Endothelial cell of umbilical vein (primary cell): ENCODE data around the gene CPSF3.

Experiments
- CTCF ChIP-seq, 2 donors: IDR thresholded peaks; 1 replicate in 1 of 2; 2 replicates in 1 of 2; pipeline ENCODE4 v1.5.1; 2011; ENCODE audit warnings: low read length in 2 of 2, mild to moderate bottlenecking in 2 of 2, moderate library complexity in 2 of 2, control low read depth in 1 of 2, inconsistent platforms in 1 of 2, low read depth in 1 of 2; ENCODE audit not compliant: insufficient read depth in 1 of 2; ENCODE audit errors: extremely low read depth in 1 of 2
- EZH2 ChIP-seq: IDR thresholded peaks from 2 replicates; pipeline ENCODE4 v1.6.1; 2012; ENCODE audit warnings: borderline replicate concordance, low read depth, mild to moderate bottlenecking, moderate library complexity, low read length, inconsistent platforms; ENCODE audit not compliant: severe bottlenecking
- FOS ChIP-seq: IDR thresholded peaks from 2 replicates; pipeline ENCODE4 v1.6.1; 2011; ENCODE audit warnings: mild to moderate bottlenecking, low read length, moderate library complexity, borderline replicate concordance; ENCODE audit not compliant: insufficient read depth
- JUN ChIP-seq: IDR thresholded peaks from 2 replicates; pipeline ENCODE4 v1.6.1; 2011; ENCODE audit warnings: borderline replicate concordance, low read depth; ENCODE audit not compliant: insufficient read length, insufficient read depth
- MAX ChIP-seq: IDR thresholded peaks from 2 replicates; pipeline ENCODE4 v1.6.1; 2011; ENCODE audit not compliant: insufficient read depth, insufficient read length
- MYC ChIP-seq: IDR thresholded peaks from one replicate; pipeline ENCODE4 v1.6.1; 2011; ENCODE audit warnings: mild to moderate bottlenecking, low read depth, low read length
- POLR2A ChIP-seq: IDR thresholded peaks from 2 replicates; pipeline ENCODE4 v1.6.1; 2012; ENCODE audit warnings: low read depth, mild to moderate bottlenecking, control low read depth, low read length
- POLR2AphosphoS5 ChIP-seq: IDR thresholded peaks from 2 replicates; pipeline ENCODE4 v1.6.1; 2012; ENCODE audit warnings: low read depth, mild to moderate bottlenecking, control low read depth, low read length, moderate library complexity; ENCODE audit not compliant: insufficient read depth

DNA sequence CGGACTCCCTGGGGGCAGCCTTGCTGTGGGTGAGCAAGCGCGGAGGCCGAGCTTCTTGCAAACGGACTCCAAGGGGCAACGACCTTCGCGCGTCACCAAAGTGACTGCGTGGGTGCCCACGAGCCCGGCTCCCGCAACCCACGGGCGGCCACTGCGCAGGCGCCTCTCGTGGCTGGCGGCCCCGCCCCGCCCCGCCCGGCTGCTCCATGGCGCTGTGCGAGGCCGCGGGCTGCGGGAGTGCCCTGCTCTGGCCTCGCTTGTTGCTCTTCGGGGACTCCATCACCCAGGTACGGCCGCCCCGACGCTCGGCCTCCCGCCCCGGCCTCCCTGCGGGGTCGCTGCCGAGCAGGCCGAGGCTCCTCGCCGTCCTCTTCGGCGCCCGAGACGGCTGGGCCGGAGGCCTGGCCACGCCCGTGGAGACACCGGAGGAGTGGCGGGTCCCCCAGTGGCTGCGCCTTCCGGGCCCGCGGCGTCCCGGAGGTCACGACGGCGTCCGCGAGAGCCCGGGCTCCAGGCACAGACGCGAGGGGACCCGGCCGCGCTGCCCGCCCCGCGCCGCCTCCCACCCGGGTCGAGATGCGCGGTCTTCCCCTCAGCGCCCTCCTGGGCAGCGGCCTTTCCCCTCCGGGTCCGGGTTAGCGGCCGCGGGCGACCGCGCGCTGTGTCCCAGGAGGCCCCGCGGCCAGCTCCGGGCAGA, 51.1 kb downstream of the CPSF3 start, which contains the start of gene IAH1:
- TF ChIP-seq MAX (no peak), CTCF (IDR thresholded peaks at IDR 0.05; ENCODE audit: extremely low read depth in 1 of 2, insufficient read depth in 1 of 2, low read depth in 1 of 2, low read length in 2 of 2) (no peak), EZH2 (no peak), JUN (no peak), POLR2AphosphoS5 (peak; percentile 76), POLR2A (peak; percentile 66), MYC (no peak), FOS (no peak)
